Ovary (tissue), 3 donors: ENCODE data around the gene BBLN.

Source experiments
- POLR2A ChIP-seq: fragments of 450-650 bp; IDR thresholded peaks from one replicate; pipeline ENCODE4 v1.6.1; 2017; ENCODE audit warnings: antibody characterized with exemption, mild to moderate bottlenecking, moderate library complexity
- TF ChIP-seq, protein P1 (sequence below), 3 donors: fragments of 450-650 bp in 2 of 3; fragments of 200-600 bp in 1 of 3; IDR thresholded peaks; one replicate each; pipeline versions ENCODE4 v1.5.1 to v1.8.0; 2016 to 2022; ENCODE audit warnings: antibody characterized with exemption in 3 of 3, mild to moderate bottlenecking in 1 of 3
- donor health status: DM: no; HTN: no; CAD: no.

GRCh38 chr9:128163523-128164306, 3.6 kb downstream of the BBLN start:
- TF ChIP-seq, protein P1, sequence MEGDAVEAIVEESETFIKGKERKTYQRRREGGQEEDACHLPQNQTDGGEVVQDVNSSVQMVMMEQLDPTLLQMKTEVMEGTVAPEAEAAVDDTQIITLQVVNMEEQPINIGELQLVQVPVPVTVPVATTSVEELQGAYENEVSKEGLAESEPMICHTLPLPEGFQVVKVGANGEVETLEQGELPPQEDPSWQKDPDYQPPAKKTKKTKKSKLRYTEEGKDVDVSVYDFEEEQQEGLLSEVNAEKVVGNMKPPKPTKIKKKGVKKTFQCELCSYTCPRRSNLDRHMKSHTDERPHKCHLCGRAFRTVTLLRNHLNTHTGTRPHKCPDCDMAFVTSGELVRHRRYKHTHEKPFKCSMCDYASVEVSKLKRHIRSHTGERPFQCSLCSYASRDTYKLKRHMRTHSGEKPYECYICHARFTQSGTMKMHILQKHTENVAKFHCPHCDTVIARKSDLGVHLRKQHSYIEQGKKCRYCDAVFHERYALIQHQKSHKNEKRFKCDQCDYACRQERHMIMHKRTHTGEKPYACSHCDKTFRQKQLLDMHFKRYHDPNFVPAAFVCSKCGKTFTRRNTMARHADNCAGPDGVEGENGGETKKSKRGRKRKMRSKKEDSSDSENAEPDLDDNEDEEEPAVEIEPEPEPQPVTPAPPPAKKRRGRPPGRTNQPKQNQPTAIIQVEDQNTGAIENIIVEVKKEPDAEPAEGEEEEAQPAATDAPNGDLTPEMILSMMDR (IDR thresholded peaks at IDR 0.05): no peak
- no peak for TF ChIP-seq POLR2A
